Spleen (tissue), 7 donors: ENCODE data around the gene GIGYF2.

Experiments used
- CTCF ChIP-seq, 11 experiments: fragments of 200-600 bp in 7 of 11; fragments of 450-650 bp in 4 of 11; sonication (generic) in 4 of 11; IDR thresholded peaks in 8 of 11; conservative IDR thresholded peaks in 3 of 11; 1 replicate in 7 of 11; 2 replicates in 4 of 11; pipeline versions ENCODE4 v1.4.0 to v1.8.0; 2016 to 2021; ENCODE audit warnings: antibody characterized with exemption in 11 of 11, inconsistent platforms in 4 of 11, mild to moderate bottlenecking in 1 of 11
- POLR2A ChIP-seq, 3 donors: fragments of 450-650 bp; IDR thresholded peaks; one replicate each; pipeline ENCODE4 v1.5.1; 2017; ENCODE audit warnings: antibody characterized with exemption in 3 of 3, mild to moderate bottlenecking in 1 of 3
- POLR2AphosphoS5 ChIP-seq, 3 donors: sonication (generic); formaldehyde crosslinking; IDR thresholded peaks; one replicate each; pipeline ENCODE4 v1.5.1; 2017; ENCODE audit warnings: antibody characterized with exemption in 3 of 3
- donor health status: DM: no; HTN: no; CAD: no; lungs with moderate emphysema.
- donor health status: DM: no; HTN: no; CAD: no.
- donor health status: DM: no; HTN: no; CAD: no.

GRCh38 chr2:232884549-232885263 lies 187.6 kb downstream of the GIGYF2 start:
- TF ChIP-seq CTCF (IDR thresholded peaks at IDR 0.05 in 8 of 11, conservative IDR thresholded peaks at IDR 0.05 in 3 of 11) (no peak), POLR2A (IDR thresholded peaks at IDR 0.05) (no peak), POLR2AphosphoS5 (IDR thresholded peaks at IDR 0.05) (no peak)
